ENCODE data around the gene COL13A1.

COL13A1 gene

GRCh38 chr10:69869291-69869961, 67.7 kb downstream of the COL13A1 start:
- no peak for DNase-seq

- DNase-seq: no peak
These were observed 68.9 kb downstream of the COL13A1 start for GRCh38 chr10:69870591-69870990.

GRCh38 chr10:69871074-69871473, 69.4 kb downstream of the COL13A1 start:
- DNase-seq: no peak

- no peak for DNase-seq
These were observed 70.6 kb downstream of the COL13A1 start for GRCh38 chr10:69872323-69872722.

- DNase-seq: no peak
These were observed 71.5 kb downstream of the COL13A1 start for GRCh38 chr10:69873135-69873639.

GRCh38 chr10:69874449-69874848, 72.7 kb downstream of the COL13A1 start:
- no peak for DNase-seq

GRCh38 chr10:69875856-69876255, 74.2 kb downstream of the COL13A1 start:
- no peak for DNase-seq

- no peak for DNase-seq
These were observed 74.6 kb downstream of the COL13A1 start for GRCh38 chr10:69876286-69876685.

GRCh38 chr10:69876931-69877330, 75.2 kb downstream of the COL13A1 start:
- DNase-seq: no peak

- no peak for DNase-seq
These were observed 76.3 kb downstream of the COL13A1 start for GRCh38 chr10:69878038-69878437.

- DNase-seq: no peak
These were observed 77.2 kb downstream of the COL13A1 start for GRCh38 chr10:69878951-69879350.

- DNase-seq: no peak
These were observed 78.0 kb downstream of the COL13A1 start for GRCh38 chr10:69879634-69880257.

- DNase-seq: no peak
These were observed 78.8 kb downstream of the COL13A1 start for GRCh38 chr10:69880301-69881081.

GRCh38 chr10:69881202-69881601, 79.5 kb downstream of the COL13A1 start:
- DNase-seq: no peak

- no peak for DNase-seq
These were observed 81.8 kb downstream of the COL13A1 start for GRCh38 chr10:69883310-69884023.

- no peak for DNase-seq
These were observed 82.3 kb downstream of the COL13A1 start for GRCh38 chr10:69884024-69884367.

- no peak for DNase-seq
These were observed 83.0 kb downstream of the COL13A1 start for GRCh38 chr10:69884686-69885085.

- DNase-seq: no peak
These were observed 83.8 kb downstream of the COL13A1 start for GRCh38 chr10:69885379-69886013.

- DNase-seq: no peak
These were observed 87.3 kb downstream of the COL13A1 start for GRCh38 chr10:69888882-69889584.

GRCh38 chr10:69890065-69890847, 88.5 kb downstream of the COL13A1 start:
- DNase-seq: no peak

GRCh38 chr10:69891057-69891617, 89.4 kb downstream of the COL13A1 start:
- no peak for DNase-seq
